Cardiac fibroblast (primary cell): Measurements from ENCODE around the gene MST1.

Experiments
- DNase-seq, 2 donors: peaks; one replicate each; pipeline versions ENCODE4 v3.0.0 to v3.0.0-alpha.2; 2010; ENCODE audit warnings: low read depth in 2 of 2
- H3K4me3 ChIP-seq, 2 donors: replicated peaks in 1 of 2; 1 replicate in 1 of 2; 2 replicates in 1 of 2; pipeline ENCODE4 v1.5.1; 2011; ENCODE audit warnings: low read depth in 2 of 2, low read length in 2 of 2, mild to moderate bottlenecking in 2 of 2, moderate library complexity in 1 of 2
- CTCF ChIP-seq: IDR thresholded peaks from one replicate; pipeline ENCODE4 v1.5.1; 2011; ENCODE audit warnings: low read depth, mild to moderate bottlenecking, low read length, inconsistent platforms

The MST1 gene

GRCh38 chr3:49675912-49676311 is 13.4 kb downstream of the MST1 start:
- no peak for DNase-seq
- H3K4me3 ChIP-seq: no peak overlapping the region

GRCh38 chr3:49674497-49674983 is 14.7 kb downstream of the MST1 start:
- H3K4me3 ChIP-seq: peak overlapping the region; percentile 76 to 88
- no peak for TF ChIP-seq CTCF
- no peak for DNase-seq

More at GRCh38 chr3:49675912-49676311, 13.4 kb downstream of the MST1 start:
- TF ChIP-seq CTCF: no peak

- no peak for TF ChIP-seq CTCF
- DNase-seq: peak; percentile 98
- H3K4me3 ChIP-seq: peak within 1 kb of the TSS; percentile 76 to 88
Measured at GRCh38 chr3:49673715-49674496, 15.4 kb downstream of the MST1 start, which contains the start of gene APEH. APEH (plus strand) TSS chr3:49674351; CDS start chr3:49674402, 51 bp downstream.

GRCh38 chr3:49673121-49673714 is 16.1 kb downstream of the MST1 start:
- peak in 1 of 2 donors; percentile 23 for DNase-seq
- no peak for TF ChIP-seq CTCF
- peak overlapping the region; percentile 76 to 88 for H3K4me3 ChIP-seq

GRCh38 chr3:49671291-49672288 is 17.7 kb downstream of the MST1 start:
- no peak overlapping the region for H3K4me3 ChIP-seq
- peak; percentile 86 for TF ChIP-seq CTCF
- DNase-seq: peak; percentile 70 to 71

- DNase-seq: no peak
- H3K4me3 ChIP-seq: no peak overlapping the region
- TF ChIP-seq CTCF: no peak
Measured at GRCh38 chr3:49670940-49671290, 18.4 kb downstream of the MST1 start.
